CD4-positive, alpha-beta T cell treated with Interferon alpha-2 for 1 hour (primary cell): Measurements from ENCODE around the gene CCDC127.
"Not testable (repeated sequence)": the region's sequence is repeated elsewhere in the genome, so short reads cannot be mapped to it uniquely, and the experiment has no call there.

Experiments
- DNase-seq, 2 donors: peaks; one replicate each; pipeline ENCODE4 v3.0.0-alpha.2; 2020 to 2022

The CCDC127 gene

DNA sequence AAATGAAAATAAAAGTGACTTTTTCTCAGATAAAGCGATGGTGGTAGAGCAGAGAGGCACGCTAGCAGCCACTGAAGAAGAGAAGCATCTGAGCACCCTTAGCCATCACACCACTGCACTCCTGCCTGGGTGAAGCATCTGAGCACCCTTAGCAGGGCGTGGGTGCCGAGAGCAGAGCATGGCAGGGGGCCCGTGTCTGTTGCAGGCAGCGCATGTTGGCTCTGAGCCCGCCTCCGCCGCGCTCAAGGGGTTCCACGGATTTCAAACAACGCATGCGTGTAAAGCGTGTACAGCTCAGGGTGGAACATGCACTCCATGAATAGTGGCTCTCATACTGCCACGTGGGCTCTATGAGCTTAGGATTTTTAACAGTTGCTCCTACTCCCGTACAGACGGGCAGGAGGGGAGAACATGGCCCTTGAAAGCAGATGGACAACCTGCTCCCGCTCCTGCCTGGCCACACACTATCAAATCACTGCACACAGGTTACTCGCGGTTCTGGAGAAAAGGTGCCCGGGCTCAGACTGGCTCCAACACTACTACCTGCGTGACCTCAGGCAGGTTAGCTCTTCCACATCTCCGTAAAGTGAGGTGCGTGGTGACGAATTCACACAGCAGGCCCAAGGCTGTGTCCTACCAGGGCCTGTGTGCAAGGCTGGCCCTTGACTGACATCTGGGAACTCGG is 14.6 kb downstream of the CCDC127 start:
- DNase-seq, result no peak

DNA sequence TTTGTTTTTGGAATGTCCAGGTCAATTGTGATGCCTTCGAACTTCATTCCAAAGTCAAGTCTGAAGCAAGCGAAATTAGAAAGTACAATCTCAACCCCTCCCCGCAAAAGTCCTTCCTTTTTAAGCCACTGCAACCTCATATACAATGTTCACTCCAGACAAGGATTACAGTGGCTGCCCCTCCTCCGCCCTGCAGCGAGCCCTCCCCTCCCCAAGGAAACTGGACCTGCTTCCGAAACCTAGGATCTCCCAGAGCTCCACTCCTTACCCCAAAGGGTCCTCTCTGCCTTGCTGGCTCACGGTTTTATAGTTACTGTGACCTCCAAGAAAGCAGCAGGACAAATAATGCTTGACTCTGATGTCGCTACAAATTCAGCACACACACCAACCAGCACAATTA is 16.3 kb downstream of the CCDC127 start:
- DNase-seq, result no peak

DNA sequence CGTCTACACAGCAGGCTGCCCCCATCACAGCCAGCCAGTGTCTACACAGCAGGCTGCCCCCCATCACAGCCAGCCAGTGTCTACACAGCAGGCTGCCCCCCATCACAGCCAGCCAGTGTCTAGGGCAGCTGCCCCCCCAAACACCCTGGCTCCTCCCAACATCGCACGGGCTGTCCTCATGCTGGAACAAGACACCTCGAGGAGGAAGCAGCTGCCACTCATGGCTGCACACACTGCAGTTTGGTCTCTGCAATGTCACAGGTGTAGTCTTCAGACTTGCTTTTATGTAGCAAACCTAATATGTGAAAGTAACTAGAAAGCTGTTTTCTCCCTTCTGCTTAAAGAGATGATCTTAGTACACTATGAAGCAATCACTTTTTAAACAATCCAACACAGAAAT is 17.0 kb downstream of the CCDC127 start:
- no peak for DNase-seq

DNA sequence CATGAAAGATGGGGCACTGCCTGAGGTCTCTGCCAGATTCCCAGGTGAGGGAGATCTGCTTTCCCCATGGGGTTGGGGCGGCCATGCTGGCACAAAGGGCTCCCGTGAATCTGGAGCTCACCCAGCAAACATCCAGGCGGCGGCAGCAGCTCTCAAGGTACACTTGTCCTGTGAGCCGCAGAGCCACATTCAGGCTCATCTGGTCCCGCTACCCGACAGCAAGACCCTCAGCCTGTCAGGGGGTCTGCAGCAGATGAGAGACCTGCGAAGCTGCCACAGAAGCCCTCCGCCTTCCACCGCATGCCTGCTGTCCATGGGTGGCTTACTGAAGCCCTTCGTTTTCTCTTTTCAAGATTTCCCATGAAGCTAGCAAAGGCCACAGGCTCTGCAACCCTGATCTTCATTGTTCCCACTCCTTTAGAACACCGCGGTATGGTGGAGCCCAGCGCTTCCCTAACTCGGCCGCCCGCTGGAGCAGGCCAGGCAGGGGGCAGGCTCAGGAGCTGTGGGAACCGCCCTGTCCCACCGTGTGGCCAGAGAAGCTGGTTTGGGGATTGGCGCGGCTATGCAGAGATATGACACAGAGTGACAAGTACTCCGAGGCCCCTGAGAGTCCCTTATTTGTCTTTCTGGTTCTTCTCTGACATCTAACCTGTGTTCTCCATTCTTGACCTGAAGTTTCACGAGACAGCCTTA is 17.9 kb downstream of the CCDC127 start:
- no peak for DNase-seq

DNA sequence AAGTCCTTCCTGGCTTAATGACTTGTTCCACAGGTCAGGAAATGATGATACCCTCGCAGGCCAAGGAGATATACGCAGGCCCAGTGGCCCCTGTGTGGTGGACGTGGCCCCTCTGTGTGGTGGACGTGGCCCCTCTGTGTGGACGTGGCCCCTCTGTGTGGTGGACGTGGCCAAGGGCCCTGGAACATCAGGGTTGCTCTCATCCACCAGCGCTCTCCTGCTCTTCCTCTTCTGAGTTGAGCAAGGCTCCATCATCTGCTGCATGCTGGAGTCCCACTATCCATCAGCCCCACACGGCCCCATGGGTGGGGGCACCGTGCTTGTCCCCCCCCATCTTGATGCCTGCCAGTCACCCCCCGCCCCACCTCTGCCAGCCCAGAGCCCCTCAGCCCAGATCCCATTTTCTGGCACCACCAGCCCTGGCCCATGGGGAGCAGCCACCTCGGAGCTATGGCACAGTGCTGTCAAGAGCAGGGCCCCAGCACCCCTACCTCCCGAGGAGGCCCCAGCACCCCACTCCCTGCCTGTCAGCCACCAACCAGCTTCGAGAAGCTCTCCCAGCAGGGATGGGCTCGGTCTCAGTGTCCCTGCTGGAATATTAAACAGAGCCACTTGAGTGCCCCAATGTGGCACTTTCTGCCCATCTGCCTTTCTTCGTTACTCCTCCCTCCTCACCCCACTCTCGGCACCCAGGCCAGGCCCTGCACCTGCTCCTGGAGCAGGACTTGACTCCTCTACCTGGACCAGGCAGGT is 18.6 kb downstream of the CCDC127 start:
- DNase-seq, result no peak

DNA sequence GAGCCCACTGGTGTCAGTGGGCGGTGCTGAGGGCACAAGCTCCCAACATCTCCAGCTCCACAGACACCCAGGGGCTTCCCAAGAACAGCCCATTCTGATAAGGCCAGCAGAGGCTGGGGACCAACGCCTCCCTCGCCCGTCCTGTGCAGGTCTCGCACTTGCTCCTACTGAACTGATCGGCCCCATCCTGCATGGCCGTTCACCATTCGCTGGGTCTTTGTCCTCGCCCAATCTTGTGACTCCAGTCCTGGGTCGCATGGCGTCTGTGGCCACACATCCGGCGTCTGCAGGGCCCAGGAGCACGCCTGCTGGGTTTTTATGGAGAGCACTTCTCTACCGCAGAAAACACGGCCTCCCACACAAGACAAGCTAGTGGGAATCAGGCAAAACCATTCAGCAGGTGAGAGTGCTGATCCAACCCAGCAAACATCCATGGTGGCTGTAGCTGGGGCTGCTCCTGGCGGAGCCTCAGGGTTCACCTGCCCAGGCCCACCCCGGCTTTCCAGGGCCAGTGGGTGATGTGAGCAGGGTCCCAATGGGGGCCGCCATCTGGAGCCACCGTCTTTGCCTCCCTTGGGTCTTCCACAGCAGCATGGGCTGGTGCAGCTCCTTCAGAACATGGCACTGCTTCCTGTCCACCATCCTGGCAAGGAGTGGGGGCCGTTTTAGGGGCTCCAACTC is 19.3 kb downstream of the CCDC127 start:
- no peak for DNase-seq

DNA sequence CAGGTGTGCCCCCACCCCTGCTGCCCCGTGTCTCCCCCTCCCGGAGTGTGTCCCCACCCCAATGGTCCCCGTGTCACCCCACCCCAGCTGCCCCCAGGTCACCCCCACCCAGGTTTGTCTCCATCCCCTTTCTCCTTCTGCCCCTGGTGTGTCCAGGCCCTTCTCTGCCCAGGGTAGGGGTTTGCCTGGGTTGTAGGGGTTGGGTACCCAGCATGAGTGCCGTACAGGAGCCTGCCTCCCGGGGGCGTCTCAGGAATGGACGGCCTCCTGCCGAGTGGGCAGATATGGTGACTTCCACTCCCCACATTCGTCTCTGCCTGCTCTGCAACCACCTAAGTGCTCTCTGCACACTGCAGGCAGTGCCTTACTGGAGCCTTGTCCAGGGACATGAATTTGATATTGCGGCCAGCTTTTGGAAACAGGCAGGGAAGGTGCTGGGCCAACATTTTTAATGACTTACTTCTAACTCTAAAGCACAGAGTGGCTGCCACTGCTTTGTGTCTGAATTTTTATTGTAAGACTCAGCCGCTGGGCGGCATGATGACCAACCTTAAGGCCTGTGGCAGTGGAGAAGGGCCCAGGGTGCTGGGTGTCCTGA is 20.0 kb downstream of the CCDC127 start:
- no peak for DNase-seq

DNA sequence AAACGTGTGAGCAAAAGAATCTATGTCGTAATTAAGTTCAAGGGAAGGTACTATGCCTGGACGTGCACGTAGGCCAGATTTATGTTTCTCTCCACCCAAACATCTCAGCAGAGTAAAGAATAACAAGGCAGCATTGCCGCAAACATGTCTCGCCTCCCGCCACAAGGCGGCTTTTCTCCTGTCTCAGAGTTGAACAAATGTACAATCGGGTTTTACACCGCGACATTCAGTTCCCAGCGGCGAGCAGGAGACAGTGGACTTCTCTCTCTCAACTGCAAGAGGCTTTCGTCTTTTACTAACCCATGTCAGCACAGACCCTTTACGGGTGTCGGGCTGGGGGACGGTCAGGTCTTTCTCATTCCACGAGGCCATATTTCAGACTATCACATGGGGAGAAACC is 20.9 kb downstream of the CCDC127 start:
- not testable (repeated sequence) for DNase-seq

DNA sequence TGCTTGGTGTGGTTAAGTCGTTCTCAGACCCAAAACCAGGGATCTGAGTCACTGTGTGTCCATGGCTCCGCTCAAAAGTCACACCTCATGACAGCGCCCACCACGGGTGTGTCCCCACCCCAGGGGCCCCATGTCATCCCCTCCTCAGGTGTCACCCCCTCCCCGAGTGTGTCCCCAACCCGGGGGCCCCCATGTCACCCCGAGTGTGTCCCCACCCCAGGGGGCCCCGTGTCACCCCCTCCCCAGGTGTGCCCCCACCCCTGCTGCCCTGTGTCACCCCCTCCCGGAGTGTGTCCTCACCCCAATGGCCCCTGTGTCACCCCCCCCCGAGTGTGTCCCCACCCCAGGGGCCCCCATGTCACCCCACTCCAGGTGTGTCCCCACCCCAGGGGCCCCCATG is 21.6 kb downstream of the CCDC127 start:
- DNase-seq, result no peak

DNA sequence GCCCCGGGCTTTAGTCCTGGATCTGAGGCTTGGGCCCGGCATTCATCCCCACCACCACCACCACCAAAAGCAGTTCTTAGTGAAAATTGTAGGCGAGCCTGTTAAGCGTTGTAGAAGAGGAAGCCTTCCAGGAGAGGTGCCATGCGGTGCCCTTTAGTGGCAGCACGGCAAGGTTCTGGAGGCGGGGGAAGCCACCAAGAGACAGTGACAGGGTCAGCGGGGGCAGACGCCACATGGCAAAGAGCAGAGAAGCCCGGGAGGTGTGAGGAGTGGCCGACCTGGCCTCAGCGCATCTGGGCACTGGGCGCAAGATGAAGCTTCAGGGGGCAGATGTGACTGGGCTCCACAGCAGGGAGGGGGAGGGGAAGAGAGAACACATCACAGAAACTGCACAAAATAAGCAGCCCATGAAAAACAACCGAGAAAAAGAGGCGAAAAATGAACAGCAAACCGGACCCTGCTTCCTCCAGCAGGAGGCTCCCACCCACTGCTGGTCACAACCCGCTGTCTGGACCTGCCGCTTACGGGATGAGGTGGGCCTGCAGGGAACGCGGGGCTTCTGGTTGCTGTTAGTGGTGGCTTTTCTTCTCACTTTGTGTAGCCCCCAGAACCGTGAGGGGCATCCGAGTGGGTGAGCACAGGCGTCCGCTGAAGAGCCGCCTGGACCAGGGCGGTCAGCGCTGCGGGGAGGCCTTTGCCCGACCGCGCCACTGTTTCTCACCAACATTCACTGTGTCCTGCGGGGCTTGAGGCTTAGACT is 22.4 kb downstream of the CCDC127 start:
- no peak for DNase-seq

DNA sequence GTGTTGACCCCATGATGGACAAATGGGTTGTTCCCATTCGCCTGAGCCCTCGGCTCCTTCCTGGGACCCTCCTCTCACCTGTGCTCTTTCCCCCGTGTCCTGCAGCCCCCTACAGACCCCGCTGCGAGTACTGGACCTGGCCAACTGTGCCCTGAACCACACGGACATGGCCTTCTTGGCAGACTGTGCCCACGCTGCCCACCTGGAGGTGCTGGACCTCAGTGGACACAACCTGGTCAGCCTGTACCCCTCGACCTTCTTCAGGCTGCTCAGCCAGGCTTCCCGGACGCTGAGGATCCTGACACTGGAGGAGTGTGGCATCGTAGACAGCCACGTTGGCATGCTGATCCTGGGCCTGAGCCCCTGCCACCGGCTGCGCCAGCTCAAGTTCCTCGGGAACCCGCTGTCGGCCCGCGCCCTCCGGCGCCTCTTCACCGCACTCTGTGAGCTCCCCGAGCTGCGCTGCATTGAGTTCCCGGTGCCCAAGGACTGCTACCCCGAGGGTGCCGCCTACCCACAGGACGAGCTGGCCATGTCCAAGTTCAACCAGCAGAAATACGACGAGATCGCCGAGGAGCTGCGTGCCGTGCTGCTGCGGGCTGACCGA is 23.2 kb downstream of the CCDC127 start:
- DNase-seq, result no peak

DNA sequence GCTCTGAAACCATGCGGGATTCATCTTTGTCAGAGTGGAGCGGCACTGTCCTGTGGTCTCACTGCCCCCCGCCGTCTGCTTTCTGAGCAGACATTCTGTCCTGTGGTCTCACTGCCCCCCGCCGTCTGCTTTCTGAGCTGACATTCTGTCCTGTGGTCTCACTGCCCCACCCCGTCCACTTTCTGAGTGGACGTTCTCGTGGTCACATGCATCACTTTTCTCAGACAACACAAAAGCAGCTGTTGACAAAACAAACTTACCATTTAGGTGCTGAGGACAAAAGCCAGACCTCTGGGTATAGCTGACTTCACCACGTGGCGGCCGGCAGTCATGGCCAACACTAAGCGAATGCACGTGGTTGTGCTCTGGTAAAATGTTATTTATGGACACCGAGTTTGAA is 23.9 kb downstream of the CCDC127 start:
- no peak for DNase-seq

DNA sequence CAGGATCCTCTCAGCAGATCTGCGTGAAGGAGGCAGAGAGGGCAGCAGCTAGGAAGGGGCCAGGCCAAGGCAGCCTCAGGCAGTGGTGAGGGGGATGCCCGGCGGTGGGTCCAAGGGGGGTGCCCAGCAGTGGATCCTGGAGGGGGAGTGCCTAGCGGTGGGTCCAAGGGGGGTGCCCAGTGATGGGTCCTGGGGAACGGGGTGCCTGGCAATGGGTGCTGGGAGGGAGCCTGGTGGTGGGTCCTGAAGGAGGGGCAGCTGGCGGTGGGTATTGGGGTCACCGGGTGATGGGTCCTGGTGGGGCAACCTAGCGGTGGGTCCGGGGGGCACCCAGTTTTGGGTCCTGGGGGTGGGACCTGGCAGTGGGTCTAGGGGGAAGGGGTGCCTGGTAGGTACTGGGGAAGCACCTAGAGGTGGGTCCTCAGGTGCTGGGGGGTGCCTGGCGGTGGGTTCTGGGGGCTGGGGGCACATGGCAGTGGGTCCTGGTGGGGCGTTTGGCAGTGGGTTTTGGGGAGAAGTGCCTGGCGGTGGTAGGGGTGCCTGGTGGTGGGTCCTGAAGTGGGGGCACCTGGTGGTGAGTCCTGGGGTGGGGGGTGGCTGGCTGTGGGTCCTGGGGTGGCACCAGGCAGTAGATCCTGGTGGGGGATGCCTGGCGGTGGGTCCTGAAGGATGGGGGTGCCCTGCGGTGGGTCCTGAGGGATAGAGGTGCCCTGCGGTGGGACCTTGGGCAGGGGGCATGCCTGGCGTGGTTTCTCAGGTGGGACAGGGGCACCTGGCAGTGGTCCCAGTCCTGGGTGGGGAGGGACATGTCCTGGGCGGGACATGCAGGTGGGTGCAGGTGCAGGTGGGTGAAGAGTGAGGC is 24.8 kb downstream of the CCDC127 start:
- no peak for DNase-seq

DNA sequence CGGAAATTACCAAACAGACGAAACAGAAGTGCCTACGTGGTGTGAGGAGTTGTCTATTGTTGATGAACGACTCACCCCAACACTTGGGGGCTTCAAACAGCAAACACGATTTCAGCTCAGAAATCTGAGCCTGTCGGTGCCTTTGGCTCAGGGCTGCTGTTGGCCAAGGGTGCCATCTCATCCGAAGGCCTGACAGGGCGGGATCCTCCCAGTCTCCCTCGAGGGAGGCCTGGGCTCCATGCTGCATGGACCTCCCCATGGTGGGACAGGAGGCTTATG is 25.3 kb downstream of the CCDC127 start:
- DNase-seq, result no peak

DNA sequence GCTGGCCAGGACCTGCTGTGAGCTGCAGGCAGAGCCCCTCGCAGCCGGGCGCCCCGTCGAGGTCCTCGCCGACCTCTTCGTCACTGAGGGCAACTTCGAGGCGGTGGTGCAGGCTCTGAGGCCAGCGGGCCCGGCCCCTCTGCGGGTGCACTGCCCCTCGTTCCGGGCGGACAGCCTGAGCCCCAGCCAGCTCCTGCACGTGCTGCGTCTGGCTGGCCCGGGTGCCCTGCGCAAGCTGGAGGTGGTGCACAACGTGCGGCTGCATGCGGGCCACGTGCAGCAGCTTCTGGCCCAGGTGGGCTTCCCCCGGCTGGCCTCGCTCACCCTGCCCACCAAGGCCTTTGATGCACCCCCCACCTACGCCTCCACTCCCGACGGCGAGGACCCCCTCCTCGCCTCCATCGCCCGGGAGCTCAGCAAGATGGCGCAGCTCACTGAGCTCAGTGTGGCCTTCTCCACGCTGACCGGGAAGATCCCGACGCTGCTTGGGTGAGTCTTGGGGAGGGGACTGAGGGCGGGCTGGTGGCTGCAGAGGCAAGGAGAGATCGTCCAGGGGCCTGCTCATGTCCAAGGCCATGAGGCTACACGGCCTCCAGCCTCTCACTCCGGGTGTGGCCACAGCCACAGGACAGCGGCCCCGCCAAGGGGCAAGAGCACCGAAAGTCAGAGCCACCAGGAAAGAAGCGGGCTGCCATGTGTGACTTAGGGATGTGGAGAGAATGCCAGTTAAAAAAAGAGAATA is 25.8 kb downstream of the CCDC127 start:
- DNase-seq, result no peak

DNA sequence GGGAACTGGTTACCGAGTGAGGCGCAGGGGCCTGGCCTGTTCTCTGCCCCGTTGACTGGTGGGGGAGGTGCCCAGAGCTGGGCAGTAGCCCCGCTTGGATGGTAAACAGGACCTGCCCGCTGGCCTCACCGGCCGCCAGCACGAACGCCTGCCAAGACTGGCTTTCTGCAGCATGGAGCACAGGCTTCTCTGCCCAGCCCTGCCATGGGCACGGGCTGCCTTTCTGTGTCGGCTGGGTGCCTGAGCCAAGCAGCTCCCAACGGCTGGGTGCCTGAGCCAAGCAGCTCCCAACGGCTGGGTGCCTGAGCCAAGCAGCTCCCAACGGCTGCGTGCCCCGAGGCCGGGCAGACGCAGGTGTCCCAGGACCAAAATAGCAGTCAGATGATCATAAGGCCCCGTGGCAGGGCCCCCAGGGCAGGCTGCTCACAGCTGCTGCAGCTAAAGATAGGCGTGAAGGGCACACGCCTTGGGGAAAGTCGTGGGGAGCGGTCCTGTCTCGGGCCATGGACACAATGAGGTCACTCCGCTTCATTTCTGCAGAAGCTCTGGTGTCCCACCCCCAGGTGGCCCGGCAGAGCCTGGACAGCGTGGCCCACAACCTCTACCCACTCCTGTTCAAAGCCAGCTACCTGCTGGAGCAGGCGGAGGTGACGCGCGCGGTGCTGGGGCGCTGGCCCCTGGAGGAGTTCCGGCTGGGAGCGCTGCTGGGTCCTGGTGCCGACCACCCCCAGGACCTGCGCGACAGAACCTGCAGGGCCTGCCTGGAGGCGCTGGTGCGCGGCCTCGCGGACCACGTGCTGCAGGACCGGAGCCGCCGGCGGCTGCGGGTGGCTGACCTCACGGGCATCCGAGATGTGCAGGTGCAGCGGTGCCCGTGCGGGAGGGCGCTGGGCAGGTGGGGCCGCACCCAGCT is 26.7 kb downstream of the CCDC127 start, which contains the start of gene LRRC14B:
TSS of gene LRRC14B (plus strand) at position 460 of the 913 bp plus-strand sequence. CDS start at position 504, 44 bp downstream.
- DNase-seq, result peak in 1 of 2 donors; percentile 1

DNA sequence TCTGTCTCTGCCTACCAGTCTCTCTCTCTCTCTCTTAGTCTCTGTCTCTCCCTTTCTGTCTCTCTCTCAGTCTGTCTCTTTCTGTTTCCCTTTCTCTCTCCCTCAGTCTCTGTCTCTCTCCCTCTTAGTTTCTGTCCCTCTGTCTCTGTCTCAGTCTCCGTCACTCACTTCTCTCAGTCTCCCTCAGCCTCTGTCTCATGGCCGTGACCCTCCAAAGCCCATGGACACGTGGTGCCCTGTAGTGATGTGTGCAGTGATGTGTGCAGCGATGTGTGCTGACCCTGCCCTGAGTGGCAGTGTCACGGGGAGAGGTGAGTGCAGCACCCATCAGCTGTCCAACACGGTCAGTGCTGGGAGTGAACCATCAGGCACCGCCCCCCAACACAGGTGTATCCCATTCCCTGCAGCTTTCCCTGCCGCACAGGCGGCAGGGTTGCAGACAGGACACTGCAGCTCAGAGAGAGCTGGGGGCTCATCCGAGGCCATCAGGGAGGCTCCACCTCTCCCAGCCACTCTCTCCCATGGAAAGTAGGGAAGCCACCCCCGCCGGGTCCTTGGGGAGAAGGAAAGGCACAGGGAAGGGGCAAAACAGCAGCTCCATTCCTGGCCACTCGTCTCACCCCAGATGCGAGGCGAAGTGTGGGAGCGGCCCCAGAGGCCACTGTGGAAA is 27.5 kb downstream of the CCDC127 start:
- DNase-seq, result no peak

DNA sequence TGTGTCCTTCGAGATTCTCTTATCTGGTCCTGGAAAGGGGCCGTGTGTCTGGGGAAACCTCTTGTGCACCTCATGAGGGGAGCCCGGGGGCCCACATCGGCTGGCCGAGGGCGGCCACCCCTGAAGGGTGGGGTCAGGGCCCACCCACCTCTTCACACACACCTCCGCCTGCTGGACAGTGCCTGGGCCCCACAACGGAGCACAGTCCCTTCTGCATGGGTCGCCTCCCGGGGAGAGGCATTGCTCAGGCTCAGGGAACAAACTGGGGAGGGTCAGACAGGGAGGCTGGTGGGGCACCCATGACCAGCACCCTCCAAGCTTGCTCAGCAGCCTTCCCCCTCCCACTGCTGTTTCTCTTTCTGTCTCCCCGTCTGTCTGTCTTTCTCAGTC is 28.0 kb downstream of the CCDC127 start:
- no peak for DNase-seq
